Loucy (cell line): ENCODE measurements around the gene HNF4A.

Experiments used
- H2AFZ ChIP-seq: fragments of 200-600 bp; sonication (generic); 2 replicates; pipeline ENCODE4 v1.6.0; 2016; ENCODE audit warnings: antibody characterized with exemption, mild to moderate bottlenecking, low read length, moderate library complexity
- H3F3A ChIP-seq: fragments of 200-600 bp; 2 replicates; pipeline ENCODE4 v1.6.0; 2016; ENCODE audit warnings: antibody characterized with exemption, low read depth, mild to moderate bottlenecking
- H3K27me3 ChIP-seq: fragments of 200-600 bp; sonication (generic); 2 replicates; pipeline ENCODE4 v1.6.1; 2014; ENCODE audit warnings: low read length, mild to moderate bottlenecking; ENCODE audit not compliant: insufficient read depth, poor library complexity, severe bottlenecking
- H3K36me3 ChIP-seq: fragments of 200-600 bp; sonication (generic); 2 replicates; pipeline ENCODE4 v1.6.1; 2016; ENCODE audit warnings: low read length; ENCODE audit not compliant: insufficient read depth
- H3K4me1 ChIP-seq: fragments of 200-600 bp; sonication (generic); 2 replicates; pipeline ENCODE4 v1.5.1; 2014; ENCODE audit warnings: low read length, mild to moderate bottlenecking; ENCODE audit not compliant: insufficient read depth, poor library complexity, severe bottlenecking
- H3K4me2 ChIP-seq: fragments of 200-600 bp; sonication (generic); 2 replicates; pipeline ENCODE4 v1.6.0; 2014; ENCODE audit warnings: antibody characterized with exemption, low read length, low read depth, mild to moderate bottlenecking; ENCODE audit not compliant: poor library complexity, severe bottlenecking
- H3K4me3 ChIP-seq: fragments of 200-600 bp; sonication (generic); 2 replicates; pipeline ENCODE4 v1.5.1; 2014; ENCODE audit warnings: low read length, mild to moderate bottlenecking, mixed read lengths; ENCODE audit not compliant: poor library complexity, severe bottlenecking
- H3K79me2 ChIP-seq: fragments of 200-600 bp; sonication (generic); 2 replicates; pipeline ENCODE4 v1.6.1; 2014; ENCODE audit warnings: low read length; ENCODE audit not compliant: insufficient read depth
- H3K9ac ChIP-seq: fragments of 200-600 bp; sonication (generic); 2 replicates; pipeline ENCODE4 v1.6.0; 2014; ENCODE audit warnings: mild to moderate bottlenecking, low read depth, low read length, moderate library complexity; ENCODE audit not compliant: poor library complexity, severe bottlenecking
- H3K9me2 ChIP-seq: fragments of 200-600 bp; sonication (generic); replicated peaks from 2 replicates; pipeline ENCODE4 v1.6.1; 2016; ENCODE audit warnings: low read depth, low read length, mixed read lengths
- H3K9me3 ChIP-seq: fragments of 200-600 bp; sonication (generic); 2 replicates; pipeline ENCODE4 v1.6.1; 2014; ENCODE audit warnings: mild to moderate bottlenecking, antibody characterized with exemption, low read length, low read depth; ENCODE audit not compliant: insufficient read depth
- H4K20me1 ChIP-seq: fragments of 200-600 bp; sonication (generic); 2 replicates; pipeline ENCODE4 v1.6.0; 2014; ENCODE audit warnings: antibody characterized with exemption, low read length, mild to moderate bottlenecking; ENCODE audit not compliant: insufficient read depth, poor library complexity, severe bottlenecking
- CTCF ChIP-seq: fragments of 200-600 bp; sonication (generic); conservative IDR thresholded peaks from 2 replicates; pipeline ENCODE4 v1.5.1; 2014; ENCODE audit warnings: mild to moderate bottlenecking, antibody characterized with exemption, low read length
- EZH2phosphoT487 ChIP-seq: fragments of 200-600 bp; IDR thresholded peaks from 2 replicates; pipeline ENCODE4 v1.6.1; 2018; ENCODE audit warnings: antibody characterized with exemption, mild to moderate bottlenecking, moderate library complexity, borderline replicate concordance

Gene HNF4A

DNA sequence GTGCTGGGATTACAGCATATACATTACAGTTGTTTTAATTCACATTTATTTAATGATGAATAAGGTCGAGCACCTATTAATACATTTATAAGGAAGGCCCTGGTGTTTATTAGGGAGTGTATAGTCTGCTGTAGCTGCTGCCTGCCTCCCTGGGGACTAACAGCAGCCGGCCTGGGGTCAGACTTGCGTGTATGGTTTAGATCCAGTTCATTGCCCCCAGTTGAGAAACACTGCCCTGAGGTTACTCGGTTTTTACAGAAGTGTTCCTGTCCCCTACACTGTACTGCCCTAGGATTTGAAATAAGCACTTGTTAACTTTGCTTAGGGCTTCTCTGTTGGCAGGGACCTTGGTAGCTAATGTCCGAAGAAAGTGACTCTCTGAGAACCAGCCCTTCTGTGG is 124.1 kb downstream of the HNF4A start:
- H3K27me3 ChIP-seq = no peaks in the 10 kb centered on the region
- TF ChIP-seq EZH2phosphoT487 (no peak), CTCF (no peak)
- H3F3A ChIP-seq = no peaks in the 10 kb centered on the region
- no peak overlapping the region for H3K4me3 ChIP-seq
- no peak overlapping the region for H3K9ac ChIP-seq
- H3K9me3 ChIP-seq = no peaks in the 10 kb centered on the region
- H3K36me3 ChIP-seq = peaks cover 5% of the 10 kb centered on the region; the same call in 1 of the 2 replicates
- peaks cover 6% of the 10 kb centered on the region for H4K20me1 ChIP-seq
- H3K79me2 ChIP-seq = peaks cover 17% of the 10 kb centered on the region
- H3K9me2 ChIP-seq = no peaks in the 10 kb centered on the region
- H2AFZ ChIP-seq = no peak overlapping the region
- H3K4me2 ChIP-seq = no peak overlapping the region
- H3K4me1 ChIP-seq = peaks cover 16% of the 10 kb centered on the region

DNA sequence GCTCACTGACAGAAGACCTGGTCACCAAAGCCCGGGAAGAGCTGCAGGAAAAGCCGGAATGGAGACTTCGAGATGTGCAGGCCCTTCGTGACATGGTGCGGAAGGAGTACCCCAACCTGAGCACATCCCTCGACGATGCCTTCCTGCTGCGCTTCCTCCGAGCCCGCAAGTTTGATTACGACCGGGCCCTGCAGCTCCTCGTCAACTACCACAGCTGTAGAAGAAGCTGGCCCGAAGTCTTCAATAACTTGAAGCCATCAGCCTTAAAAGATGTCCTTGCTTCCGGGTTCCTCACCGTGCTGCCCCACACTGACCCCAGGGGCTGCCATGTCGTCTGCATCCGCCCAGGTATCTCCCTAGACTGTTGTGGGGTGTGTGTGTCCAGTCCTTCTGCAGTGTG is 124.6 kb downstream of the HNF4A start:
- H3K9me2 ChIP-seq = no peaks in the 10 kb centered on the region
- no peaks in the 10 kb centered on the region for H3K27me3 ChIP-seq
- H3F3A ChIP-seq = no peaks in the 10 kb centered on the region
- H3K4me3 ChIP-seq = no peak overlapping the region
- peaks cover 17% of the 10 kb centered on the region for H3K79me2 ChIP-seq
- H3K9ac ChIP-seq = no peak overlapping the region
- no peaks in the 10 kb centered on the region for H3K9me3 ChIP-seq
- peaks cover 5% of the 10 kb centered on the region; the same call in 1 of the 2 replicates for H3K36me3 ChIP-seq
- H2AFZ ChIP-seq = no peak overlapping the region
- no peak overlapping the region for H3K4me2 ChIP-seq
- peaks cover 6% of the 10 kb centered on the region for H4K20me1 ChIP-seq
- TF ChIP-seq CTCF (no peak), EZH2phosphoT487 (no peak)
- peaks cover 15% of the 10 kb centered on the region for H3K4me1 ChIP-seq

DNA sequence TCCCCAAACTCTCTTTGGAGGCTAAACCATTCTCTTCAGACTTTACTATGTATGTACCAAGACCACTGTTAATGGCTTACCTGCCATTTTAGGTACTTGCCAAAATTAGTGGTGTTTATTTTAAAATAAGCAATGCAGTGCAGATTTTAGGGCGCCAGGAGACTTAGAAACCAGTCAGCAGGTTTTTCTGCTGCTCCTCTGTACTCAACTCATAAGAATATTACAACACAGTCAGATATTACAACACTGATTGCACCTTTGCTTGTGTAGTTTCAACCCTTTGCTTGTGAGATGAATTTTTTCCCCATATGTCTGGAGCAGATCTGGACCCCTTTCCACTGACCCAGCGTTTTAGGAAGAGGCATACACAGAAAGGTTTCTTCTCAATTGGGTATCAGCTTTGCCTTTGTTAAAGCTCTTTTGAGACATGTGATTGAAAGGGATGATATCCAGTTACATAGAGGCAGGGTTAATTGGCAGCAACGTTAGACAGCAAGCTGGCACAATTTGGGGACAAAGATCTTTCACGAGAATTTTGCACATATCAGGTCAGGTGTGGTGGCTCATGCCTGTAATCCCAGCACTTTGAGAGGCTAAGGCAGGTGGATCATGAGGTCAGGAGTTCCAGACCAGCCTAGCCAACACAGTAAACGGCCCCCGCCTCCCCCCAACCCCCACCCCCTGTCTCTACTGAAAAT is 126.4 kb downstream of the HNF4A start:
- Histone ChIP-seq H3F3A (no peaks in the 10 kb centered on the region), H2AFZ (no peak overlapping the region), H3K36me3 (peaks cover 5% of the 10 kb centered on the region; the same call in 1 of the 2 replicates), H3K9me2 (no peaks in the 10 kb centered on the region), H3K9me3 (no peaks in the 10 kb centered on the region), H3K4me2 (no peak overlapping the region), H3K4me1 (peaks cover 2% of the 10 kb centered on the region), H3K27me3 (no peaks in the 10 kb centered on the region), H3K4me3 (no peak overlapping the region), H4K20me1 (no peaks in the 10 kb centered on the region), H3K9ac (no peak overlapping the region), H3K79me2 (peaks cover 5% of the 10 kb centered on the region)
- TF ChIP-seq CTCF (no peak), EZH2phosphoT487 (no peak)
